H1 (cell line): Measurements from ENCODE around the gene HS6ST1. TPM values are rescaled to one million over a fixed set of nuclear protein-coding genes. Genes with fewer than 3 reads are reported as not detected.

Source experiments
- EGR1 ChIP-seq: IDR thresholded peaks from 2 replicates; pipeline ENCODE4 v1.6.1; 2011; ENCODE audit warnings: low read depth, low read length, borderline replicate concordance
- HDAC2 ChIP-seq, 2 experiments: fragments of 300-600 bp in 1 of 2; sonication (generic) in 1 of 2; IDR thresholded peaks; 2 replicates each; pipeline ENCODE4 v1.6.1; 2011 to 2012; ENCODE audit warnings: low read depth in 2 of 2, low read length in 2 of 2, mild to moderate bottlenecking in 2 of 2, moderate library complexity in 2 of 2, borderline replicate concordance in 1 of 2, inconsistent platforms in 1 of 2
- POLR2AphosphoS5 ChIP-seq: IDR thresholded peaks from 2 replicates; pipeline ENCODE4 v1.6.1; 2011; ENCODE audit warnings: low read depth, low read length
- SIN3A ChIP-seq, 2 experiments: IDR thresholded peaks in 1 of 2; conservative IDR thresholded peaks in 1 of 2; 2 replicates each; pipeline ENCODE4 v1.6.1; 2011 to 2012; ENCODE audit warnings: low read length in 2 of 2, improper control_type of control experiment in 1 of 2, low read depth in 1 of 2, mild to moderate bottlenecking in 1 of 2
- SRF ChIP-seq: IDR thresholded peaks from 2 replicates; pipeline ENCODE4 v1.6.1; 2011; ENCODE audit warnings: mild to moderate bottlenecking, low read depth, low read length, moderate library complexity
- TEAD4 ChIP-seq: IDR thresholded peaks from 2 replicates; pipeline ENCODE4 v1.6.1; 2012; ENCODE audit warnings: low read depth, low read length, inconsistent platforms, mixed read lengths
- polyA plus RNA-seq, 7 experiments: library from polyadenylated mRNA; depleted of rRNA in 3 of 7; stranded (reverse) in 5 of 7; unstranded in 2 of 7; fragments of >200 nt in 5 of 7; fragments of 200-250 nt in 2 of 7; gene quantifications; 1 replicate in 5 of 7; 2 replicates in 1 of 7; 4 replicates in 1 of 7; pipeline versions ENCODE4 v1.2.1 to v1.2.3, GENCODE V29; 2011 to 2013; ENCODE audit warnings: missing spikeins in 2 of 7, mixed read lengths in 2 of 7
- total RNA-seq: library from RNA; stranded (reverse); fragmentation: NEBNext Ultra II Directional; extraction: Animal tissue kit (Norgen Biotek cat#: 25700); gene quantifications from 2 replicates; pipeline ENCODE4 v1.2.1, GENCODE V29; 2021
- TF ChIP-seq, protein P1 (sequence below): IDR thresholded peaks from 2 replicates; pipeline ENCODE4 v1.6.1; 2012; ENCODE audit warnings: low read length, inconsistent platforms

Gene HS6ST1
- total and polyA plus RNA-seq, 2 of the 8 experiments (the other 6 are each of a cell fraction or from before 2014, with no cell fraction given) = 37.4 to 74.6 TPM

DNA sequence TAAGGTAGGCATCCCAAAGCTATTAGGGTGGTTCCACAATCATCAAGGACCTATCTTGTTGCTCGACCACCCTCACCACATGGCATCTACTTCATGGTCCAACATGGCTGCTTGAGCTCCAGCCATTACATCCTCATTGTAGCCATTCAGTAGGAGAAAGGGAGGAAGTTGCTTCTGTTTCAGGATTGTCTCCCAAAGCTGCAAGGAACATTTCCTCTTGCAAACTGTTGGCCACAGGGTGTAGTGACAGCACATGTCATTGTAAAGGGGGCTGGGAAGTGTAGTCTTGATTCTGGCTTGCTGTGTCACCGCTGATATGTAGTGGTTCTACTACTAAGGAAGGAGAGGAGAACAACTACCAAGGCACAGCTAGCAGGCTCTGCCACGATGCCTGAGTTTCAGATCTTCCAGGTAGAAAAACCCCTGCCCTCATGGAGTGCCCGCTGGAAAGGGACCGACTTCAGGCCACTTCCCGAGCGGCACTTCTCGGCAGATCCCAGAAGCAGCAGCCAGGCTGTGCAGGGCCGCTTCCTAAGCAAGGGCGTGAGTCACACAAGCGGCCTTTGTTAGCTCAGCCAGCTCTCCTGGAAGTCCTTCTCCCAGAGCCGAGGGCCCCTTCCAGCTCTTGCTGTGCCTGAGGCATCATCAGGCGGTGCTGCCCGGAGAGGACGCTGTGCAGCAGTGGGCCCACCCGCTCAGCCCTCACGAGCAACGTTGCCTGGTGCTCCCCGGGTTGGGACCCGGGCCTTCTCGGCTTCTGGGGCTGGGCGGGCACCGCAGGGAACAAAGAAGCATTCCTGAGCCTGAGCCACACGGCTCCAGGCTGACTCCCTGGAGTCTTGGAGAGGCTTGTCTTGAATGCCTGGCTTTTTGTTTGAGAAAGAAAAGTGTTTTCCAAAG lies 58.2 kb downstream of the HS6ST1 start (continued):
- TF ChIP-seq, protein P1, sequence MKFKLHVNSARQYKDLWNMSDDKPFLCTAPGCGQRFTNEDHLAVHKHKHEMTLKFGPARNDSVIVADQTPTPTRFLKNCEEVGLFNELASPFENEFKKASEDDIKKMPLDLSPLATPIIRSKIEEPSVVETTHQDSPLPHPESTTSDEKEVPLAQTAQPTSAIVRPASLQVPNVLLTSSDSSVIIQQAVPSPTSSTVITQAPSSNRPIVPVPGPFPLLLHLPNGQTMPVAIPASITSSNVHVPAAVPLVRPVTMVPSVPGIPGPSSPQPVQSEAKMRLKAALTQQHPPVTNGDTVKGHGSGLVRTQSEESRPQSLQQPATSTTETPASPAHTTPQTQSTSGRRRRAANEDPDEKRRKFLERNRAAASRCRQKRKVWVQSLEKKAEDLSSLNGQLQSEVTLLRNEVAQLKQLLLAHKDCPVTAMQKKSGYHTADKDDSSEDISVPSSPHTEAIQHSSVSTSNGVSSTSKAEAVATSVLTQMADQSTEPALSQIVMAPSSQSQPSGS = no peak
- TF ChIP-seq SRF (no peak), HDAC2 (IDR thresholded peaks at IDR 0.05; ENCODE audit: borderline replicate concordance in 1 of 2, low read depth in 2 of 2, low read length in 2 of 2) (no peak; a peak in 1 of 4 replicates), POLR2AphosphoS5 (no peak), TEAD4 (0 out of 2 replicates have a peak, but pooled peaks have one; percentile 32), EGR1 (no peak), SIN3A (conservative IDR thresholded peaks at IDR 0.05 in 1 of 2, IDR thresholded peaks at IDR 0.05 in 1 of 2; ENCODE audit: low read depth in 1 of 2, low read length in 2 of 2) (no peak)
